H9 (cell line): ENCODE measurements around the gene RPL28. TPM values are rescaled to one million over a fixed set of nuclear protein-coding genes. Genes with fewer than 3 reads are reported as not detected.

ENCODE experiments used
- DNase-seq: peaks from one replicate; pipeline ENCODE4 v3.0.0-alpha.2; 2017
- H2AFZ ChIP-seq: one replicate; pipeline ENCODE4 v1.6.1; 2013; ENCODE audit warnings: mild to moderate bottlenecking, low read length, control low read depth, moderate library complexity
- H2AK5ac ChIP-seq: 2 replicates; pipeline ENCODE4 v1.6.1; 2013; ENCODE audit warnings: low read length, control low read depth, mixed read lengths; ENCODE audit not compliant: insufficient read length
- H2BK120ac ChIP-seq: one replicate; pipeline ENCODE4 v1.6.1; 2013; ENCODE audit warnings: low read depth, mild to moderate bottlenecking, low read length, control low read depth, inconsistent platforms; ENCODE audit not compliant: poor library complexity, severe bottlenecking
- H2BK12ac ChIP-seq: 2 replicates; pipeline ENCODE4 v1.6.1; 2013; ENCODE audit warnings: low read length, control low read depth, mixed read lengths, low read depth; ENCODE audit not compliant: insufficient read length
- H2BK15ac ChIP-seq: 2 replicates; pipeline ENCODE4 v1.6.1; 2013; ENCODE audit warnings: low read depth, low read length, control low read depth
- H2BK20ac ChIP-seq: one replicate; pipeline ENCODE4 v1.6.1; 2013; ENCODE audit warnings: low read depth, mild to moderate bottlenecking, low read length, control low read depth, inconsistent platforms; ENCODE audit not compliant: poor library complexity, severe bottlenecking
- H2BK5ac ChIP-seq: 2 replicates; pipeline ENCODE4 v1.6.1; 2013; ENCODE audit warnings: low read length, control low read depth, mixed read lengths; ENCODE audit not compliant: insufficient read length
- H3K14ac ChIP-seq: 2 replicates; pipeline ENCODE4 v1.6.1; 2013; ENCODE audit warnings: low read length, control low read depth; ENCODE audit not compliant: insufficient read depth
- H3K18ac ChIP-seq: 2 replicates; pipeline ENCODE4 v1.6.1; 2013; ENCODE audit warnings: low read depth, mild to moderate bottlenecking, mixed read lengths, low read length, control low read depth; ENCODE audit not compliant: insufficient read length
- H3K23ac ChIP-seq: 2 replicates; pipeline ENCODE4 v1.6.1; 2013; ENCODE audit warnings: low read length, control low read depth, mixed read lengths, low read depth; ENCODE audit not compliant: insufficient read length
- H3K23me2 ChIP-seq: 2 replicates; pipeline ENCODE4 v1.6.1; 2013; ENCODE audit warnings: low read depth, mild to moderate bottlenecking, mixed read lengths, low read length, control low read depth; ENCODE audit not compliant: insufficient read length, poor library complexity, severe bottlenecking
- H3K27ac ChIP-seq: 2 replicates; pipeline ENCODE4 v1.5.1; 2013; ENCODE audit warnings: low read length, control low read depth, mixed read lengths, low read depth; ENCODE audit not compliant: insufficient read length
- H3K27me3 ChIP-seq: 2 replicates; pipeline ENCODE4 v1.6.1; 2013; ENCODE audit warnings: low read length, control low read depth, inconsistent platforms; ENCODE audit not compliant: insufficient read depth
- H3K4ac ChIP-seq: 2 replicates; pipeline ENCODE4 v1.6.1; 2013; ENCODE audit warnings: low read depth, mild to moderate bottlenecking, control low read depth, inconsistent platforms, low read length, moderate library complexity
- H3K4me1 ChIP-seq: 2 replicates; pipeline ENCODE4 v1.6.1; 2013; ENCODE audit warnings: low read length, control low read depth, inconsistent platforms; ENCODE audit not compliant: insufficient read depth
- H3K4me2 ChIP-seq: 2 replicates; pipeline ENCODE4 v1.6.1; 2013; ENCODE audit warnings: low read length, control low read depth, mixed read lengths; ENCODE audit not compliant: insufficient read length, insufficient read depth
- H3K56ac ChIP-seq: 2 replicates; pipeline ENCODE4 v1.6.1; 2013; ENCODE audit warnings: low read depth, mild to moderate bottlenecking, mixed read lengths, low read length, control low read depth; ENCODE audit not compliant: insufficient read length
- H3K79me1 ChIP-seq: 2 replicates; pipeline ENCODE4 v1.6.1; 2013; ENCODE audit warnings: low read depth, mild to moderate bottlenecking, moderate library complexity, low read length, control low read depth, inconsistent platforms; ENCODE audit not compliant: insufficient read depth, poor library complexity, severe bottlenecking
- H3K79me2 ChIP-seq: 2 replicates; pipeline ENCODE4 v1.6.1; 2013; ENCODE audit warnings: low read length, control low read depth, inconsistent platforms; ENCODE audit not compliant: insufficient read depth
- H3K9ac ChIP-seq: 2 replicates; pipeline ENCODE4 v1.6.1; 2013; ENCODE audit warnings: low read length, control low read depth, mixed read lengths; ENCODE audit not compliant: insufficient read length; ENCODE audit errors: extremely low read depth
- H3K9me3 ChIP-seq: one replicate; pipeline ENCODE4 v1.6.1; 2013; ENCODE audit warnings: low read depth, low read length, inconsistent platforms; ENCODE audit not compliant: control insufficient read depth
- H3T11ph ChIP-seq: one replicate; pipeline ENCODE4 v1.6.1; 2013; ENCODE audit warnings: mild to moderate bottlenecking, low read length, control low read depth, inconsistent platforms
- H4K20me1 ChIP-seq: one replicate; pipeline ENCODE4 v1.6.1; 2013; ENCODE audit not compliant: control insufficient read depth, insufficient read length, insufficient read depth
- H4K5ac ChIP-seq: 2 replicates; pipeline ENCODE4 v1.6.1; 2013; ENCODE audit warnings: low read depth, mild to moderate bottlenecking, mixed read lengths, low read length, control low read depth; ENCODE audit not compliant: insufficient read length
- H4K8ac ChIP-seq: replicated peaks from 2 replicates; pipeline ENCODE4 v1.6.1; 2013; ENCODE audit warnings: low read length, control low read depth, mixed read lengths, low read depth; ENCODE audit not compliant: insufficient read length
- H4K91ac ChIP-seq: 2 replicates; pipeline ENCODE4 v1.6.1; 2013; ENCODE audit warnings: low read depth, mild to moderate bottlenecking, moderate library complexity, mixed read lengths, low read length, control low read depth; ENCODE audit not compliant: insufficient read length
- H3K27ac Mint-ChIP-seq, 3 experiments: 2 replicates in 2 of 3; 3 replicates in 1 of 3; pipeline ENCODE4 v1.8.0; 2020 to 2021; ENCODE audit warnings: mixed read lengths in 3 of 3, mild to moderate bottlenecking in 1 of 3, moderate library complexity in 1 of 3
- H3K27me3 Mint-ChIP-seq: 2 replicates; pipeline ENCODE4 v1.8.0; 2021; ENCODE audit warnings: low read depth, mild to moderate bottlenecking, moderate library complexity, mixed read lengths
- H3K36me3 Mint-ChIP-seq, 3 experiments: 2 replicates in 2 of 3; 3 replicates in 1 of 3; pipeline ENCODE4 v1.8.0; 2020 to 2021; ENCODE audit warnings: low read depth in 3 of 3, mixed read lengths in 3 of 3; ENCODE audit not compliant: insufficient read depth in 1 of 3
- H3K4me1 Mint-ChIP-seq, 2 experiments: 2 replicates each; pipeline ENCODE4 v1.8.0; 2020; ENCODE audit warnings: mixed read lengths in 2 of 2
- H3K4me3 Mint-ChIP-seq, 2 experiments: 2 replicates in 1 of 2; 3 replicates in 1 of 2; pipeline ENCODE4 v1.8.0; 2020 to 2021; ENCODE audit warnings: mild to moderate bottlenecking in 2 of 2, mixed read lengths in 2 of 2, moderate library complexity in 1 of 2
- H3K9me3 Mint-ChIP-seq, 2 experiments: 2 replicates in 1 of 2; 3 replicates in 1 of 2; pipeline ENCODE4 v1.8.0; 2020; ENCODE audit warnings: mild to moderate bottlenecking in 2 of 2, mixed read lengths in 2 of 2, moderate library complexity in 1 of 2
- WGBS: extraction: QIAGEN DNeasy Blood & Tissue Kit; methylation state at CpG from one replicate; pipeline ENCODE4 v1.1.7; 2013; ENCODE audit warnings: missing lambda C conversion rate, low lambda C conversion rate, mixed read lengths; ENCODE audit not compliant: insufficient read length; ENCODE audit errors: extremely low coverage; 5-methylcytosine and 5-hydroxymethylcytosine counted together
- total RNA-seq: library from RNA; stranded (reverse); gene quantifications from 2 replicates; pipeline ENCODE4 v1.2.1, GENCODE V29; 2021
- TF ChIP-seq, protein P1 (sequence below): fragments of 200-600 bp; sonication (generic); conservative IDR thresholded peaks from 3 replicates; pipeline ENCODE4 v1.8.0; 2021; ENCODE audit warnings: antibody characterized with exemption, mild to moderate bottlenecking

Gene RPL28
- total RNA-seq, 1 experiment from 2014 or later, result 2,076 TPM

DNA sequence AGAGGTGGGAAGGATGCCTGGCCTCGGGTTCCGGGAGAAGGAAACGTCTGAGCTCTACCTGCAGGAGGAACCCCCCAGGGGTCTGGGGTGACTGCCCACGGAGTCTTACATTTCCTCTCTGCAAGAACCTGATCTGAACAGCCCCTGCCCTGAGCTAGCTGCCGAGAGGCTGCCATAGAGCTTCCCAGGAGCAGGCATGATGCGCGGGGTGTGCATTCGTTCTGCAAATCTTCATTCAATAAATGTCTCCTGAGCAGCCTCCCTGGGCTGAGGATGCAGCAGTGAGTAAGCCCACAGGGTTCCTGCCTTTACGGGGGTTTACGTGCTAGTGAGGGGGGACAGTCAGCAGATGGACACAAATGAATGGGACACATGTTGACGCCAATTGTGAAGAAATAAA, 58.9 kb downstream of the RPL28 start:
- Histone ChIP-seq H3K18ac (no peak overlapping the region), H2BK20ac (no peak overlapping the region), H3K4ac (no peak overlapping the region), H3T11ph (no peak overlapping the region), H3K4me1 (0 out of 2 replicates have a peak, but pooled peaks cover 2% of the 10 kb centered on the region), H3K14ac (no peak overlapping the region), H2BK5ac (no peak overlapping the region), H4K5ac (no peak overlapping the region), H2AK5ac (no peak overlapping the region), H3K79me1 (no peaks in the 10 kb centered on the region), H3K56ac (no peak overlapping the region), H4K91ac (no peak overlapping the region), H3K9ac (no peak overlapping the region), H3K79me2 (no peaks in the 10 kb centered on the region), H3K9me3 (no peaks in the 10 kb centered on the region), H2BK12ac (no peak overlapping the region), H4K20me1 (no peaks in the 10 kb centered on the region), H3K23ac (no peak overlapping the region), H2BK120ac (no peak overlapping the region), H4K8ac (no peak overlapping the region), H2AFZ (no peak overlapping the region), H3K4me2 (no peak overlapping the region), H3K27ac (no peak overlapping the region), H3K27me3 (peaks cover 56% of the 10 kb centered on the region), H2BK15ac (no peak overlapping the region), H3K23me2 (peaks cover 21% of the 10 kb centered on the region)
- Mint-ChIP-seq H3K4me3 (no peak overlapping the region; a peak in 1 of 5 replicates), H3K27ac (no peak overlapping the region), H3K36me3 (no peaks in the 10 kb centered on the region; a peak in 1 of 7 replicates), H3K9me3 (peaks cover 0 to 5% of the 10 kb centered on the region in 2 experiments; a peak in 3 of 5 replicates), H3K4me1 (peaks cover 13 to 28% of the 10 kb centered on the region in 2 experiments), H3K27me3 (peaks cover 26% of the 10 kb centered on the region)
- TF ChIP-seq, protein P1, sequence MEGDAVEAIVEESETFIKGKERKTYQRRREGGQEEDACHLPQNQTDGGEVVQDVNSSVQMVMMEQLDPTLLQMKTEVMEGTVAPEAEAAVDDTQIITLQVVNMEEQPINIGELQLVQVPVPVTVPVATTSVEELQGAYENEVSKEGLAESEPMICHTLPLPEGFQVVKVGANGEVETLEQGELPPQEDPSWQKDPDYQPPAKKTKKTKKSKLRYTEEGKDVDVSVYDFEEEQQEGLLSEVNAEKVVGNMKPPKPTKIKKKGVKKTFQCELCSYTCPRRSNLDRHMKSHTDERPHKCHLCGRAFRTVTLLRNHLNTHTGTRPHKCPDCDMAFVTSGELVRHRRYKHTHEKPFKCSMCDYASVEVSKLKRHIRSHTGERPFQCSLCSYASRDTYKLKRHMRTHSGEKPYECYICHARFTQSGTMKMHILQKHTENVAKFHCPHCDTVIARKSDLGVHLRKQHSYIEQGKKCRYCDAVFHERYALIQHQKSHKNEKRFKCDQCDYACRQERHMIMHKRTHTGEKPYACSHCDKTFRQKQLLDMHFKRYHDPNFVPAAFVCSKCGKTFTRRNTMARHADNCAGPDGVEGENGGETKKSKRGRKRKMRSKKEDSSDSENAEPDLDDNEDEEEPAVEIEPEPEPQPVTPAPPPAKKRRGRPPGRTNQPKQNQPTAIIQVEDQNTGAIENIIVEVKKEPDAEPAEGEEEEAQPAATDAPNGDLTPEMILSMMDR, result no peak
- no peak for DNase-seq
- no CpG with 5 or more reads among the region's 11 CpGs for WGBS
